Measurements from ENCODE around the gene ITGA11.

GRCh38 chr15:68348081-68348480 is 83.9 kb downstream of the ITGA11 start:
- TF ChIP-seq CTCF (conservative IDR thresholded peaks at IDR 0.05; ENCODE audit: low read depth, low read length) (no peak), EZH2phosphoT487 (IDR thresholded peaks at IDR 0.05; ENCODE audit: borderline replicate concordance, low read length) (no peak), EZH2 (IDR thresholded peaks at IDR 0.05; ENCODE audit: low read length, unreplicated experiment) (no peak)

All from PC-3 (cell line).